Prostate gland (tissue), 2 donors: Measurements from ENCODE around the gene LAMA2. TPM values are rescaled to one million over a fixed set of nuclear protein-coding genes. Genes with fewer than 3 reads are reported as not detected.

Source experiments
- DNase-seq: peaks from one replicate; pipeline ENCODE4 v3.0.0-alpha.2; 2019; ENCODE audit warnings: low spot score
- H3K27ac ChIP-seq, 2 donors: fragments of 200-600 bp; sonication (generic); 2 replicates each; pipeline ENCODE4 v1.5.1; 2017 to 2019
- H3K27me3 ChIP-seq: fragments of 200-600 bp; sonication (generic); replicated peaks from 2 replicates; pipeline ENCODE4 v1.5.1; 2019; ENCODE audit not compliant: insufficient read depth
- H3K36me3 ChIP-seq, 2 donors: fragments of 200-600 bp; sonication (generic); 1 replicate in 1 of 2; 2 replicates in 1 of 2; pipeline versions ENCODE4 v1.5.1 to v1.8.1; 2017 to 2019
- H3K4me1 ChIP-seq: fragments of 200-600 bp; sonication (generic); replicated peaks from 2 replicates; pipeline ENCODE4 v1.5.1; 2019
- H3K4me3 ChIP-seq, 2 donors: fragments of 200-600 bp; sonication (generic); 2 replicates each; pipeline ENCODE4 v1.5.1; 2017 to 2019
- H3K9me3 ChIP-seq: fragments of 200-600 bp; sonication (generic); 2 replicates; pipeline ENCODE4 v1.5.1; 2017
- POLR2A ChIP-seq: fragments of 450-650 bp; IDR thresholded peaks from one replicate; pipeline ENCODE4 v1.6.1; 2016; ENCODE audit warnings: antibody characterized with exemption, mild to moderate bottlenecking
- POLR2AphosphoS5 ChIP-seq: sonication (generic); formaldehyde crosslinking; IDR thresholded peaks from one replicate; pipeline ENCODE4 v1.6.1; 2017; ENCODE audit warnings: antibody characterized with exemption
- WGBS: methylation state at CpG from one replicate; pipeline ENCODE4 v1.1.5; 2018; 5-methylcytosine and 5-hydroxymethylcytosine counted together
- intact Hi-C: fragments of 100-400 bp; cut with DNase I; formaldehyde crosslinking; loops from one replicate; pipeline ENCODE4 v1.14.2; 2022
- total RNA-seq, 2 donors: library from RNA; depleted of rRNA; stranded (reverse); fragments of >200 nt; gene quantifications; one replicate each; pipeline ENCODE4 v1.1.0, GENCODE V29; 2016
- TF ChIP-seq, protein P1 (sequence below), 4 experiments: fragments of 200-600 bp in 2 of 4; fragments of 450-650 bp in 2 of 4; sonication (generic) in 2 of 4; IDR thresholded peaks; 1 replicate in 3 of 4; 2 replicates in 1 of 4; pipeline ENCODE4 v1.5.1; 2016 to 2019; ENCODE audit warnings: antibody characterized with exemption in 4 of 4, mild to moderate bottlenecking in 2 of 4, moderate library complexity in 2 of 4

The LAMA2 gene
- total RNA-seq, 2 donors from 2014 or later, result 10.1 to 89.1 TPM

DNA sequence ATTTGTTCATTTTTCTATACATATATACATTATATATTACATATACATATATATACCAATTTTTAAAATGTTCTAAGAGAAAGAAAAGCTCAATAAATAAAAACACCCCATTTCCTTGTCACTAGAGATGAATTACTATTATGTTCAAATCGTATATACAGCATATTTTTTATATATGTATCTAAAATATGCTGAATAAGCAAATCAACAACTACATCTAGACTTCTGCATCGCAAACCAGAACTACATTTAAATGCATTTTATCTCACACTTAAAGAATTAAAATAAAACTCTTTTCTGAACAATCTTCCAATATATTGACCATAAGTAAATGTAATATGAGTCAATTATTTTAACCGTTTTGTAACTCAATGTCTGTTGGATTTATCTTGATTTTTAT lies 133.9 kb downstream of the LAMA2 start:
- Histone ChIP-seq H3K4me3 (no peak overlapping the region), H3K4me1 (no peaks in the 10 kb centered on the region), H3K9me3 (no peaks in the 10 kb centered on the region), H3K27ac (no peak overlapping the region), H3K36me3 (no peaks in the 10 kb centered on the region), H3K27me3 (no peaks in the 10 kb centered on the region)
- no peak for TF ChIP-seq POLR2AphosphoS5
- TF ChIP-seq, protein P1, sequence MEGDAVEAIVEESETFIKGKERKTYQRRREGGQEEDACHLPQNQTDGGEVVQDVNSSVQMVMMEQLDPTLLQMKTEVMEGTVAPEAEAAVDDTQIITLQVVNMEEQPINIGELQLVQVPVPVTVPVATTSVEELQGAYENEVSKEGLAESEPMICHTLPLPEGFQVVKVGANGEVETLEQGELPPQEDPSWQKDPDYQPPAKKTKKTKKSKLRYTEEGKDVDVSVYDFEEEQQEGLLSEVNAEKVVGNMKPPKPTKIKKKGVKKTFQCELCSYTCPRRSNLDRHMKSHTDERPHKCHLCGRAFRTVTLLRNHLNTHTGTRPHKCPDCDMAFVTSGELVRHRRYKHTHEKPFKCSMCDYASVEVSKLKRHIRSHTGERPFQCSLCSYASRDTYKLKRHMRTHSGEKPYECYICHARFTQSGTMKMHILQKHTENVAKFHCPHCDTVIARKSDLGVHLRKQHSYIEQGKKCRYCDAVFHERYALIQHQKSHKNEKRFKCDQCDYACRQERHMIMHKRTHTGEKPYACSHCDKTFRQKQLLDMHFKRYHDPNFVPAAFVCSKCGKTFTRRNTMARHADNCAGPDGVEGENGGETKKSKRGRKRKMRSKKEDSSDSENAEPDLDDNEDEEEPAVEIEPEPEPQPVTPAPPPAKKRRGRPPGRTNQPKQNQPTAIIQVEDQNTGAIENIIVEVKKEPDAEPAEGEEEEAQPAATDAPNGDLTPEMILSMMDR (IDR thresholded peaks at IDR 0.05), result no peak
- no peak for TF ChIP-seq POLR2A
- intact Hi-C loops, result no loop called here
- DNase-seq, result no peak
- WGBS, result 94% methylated on average over 3 of the region's 3 CpGs

GRCh38 chr6:129022011-129022553 lies 139.1 kb downstream of the LAMA2 start:
- Histone ChIP-seq H3K4me3 (no peak overlapping the region), H3K9me3 (no peaks in the 10 kb centered on the region), H3K27ac (no peak overlapping the region), H3K27me3 (no peaks in the 10 kb centered on the region), H3K36me3 (no peaks in the 10 kb centered on the region), H3K4me1 (no peaks in the 10 kb centered on the region)
- no peak for DNase-seq
- WGBS, result 59% methylated on average over 6 of the region's 6 CpGs
- TF ChIP-seq, protein P1 (IDR thresholded peaks at IDR 0.05), result no peak
- no peak for TF ChIP-seq POLR2A
- TF ChIP-seq POLR2AphosphoS5, result no peak
- intact Hi-C loops, result no loop called here

GRCh38 chr6:129026601-129027000 lies 143.7 kb downstream of the LAMA2 start:
- intact Hi-C loops, result no loop called here
- 76% methylated on average over 1 of the region's 1 CpG for WGBS

DNA sequence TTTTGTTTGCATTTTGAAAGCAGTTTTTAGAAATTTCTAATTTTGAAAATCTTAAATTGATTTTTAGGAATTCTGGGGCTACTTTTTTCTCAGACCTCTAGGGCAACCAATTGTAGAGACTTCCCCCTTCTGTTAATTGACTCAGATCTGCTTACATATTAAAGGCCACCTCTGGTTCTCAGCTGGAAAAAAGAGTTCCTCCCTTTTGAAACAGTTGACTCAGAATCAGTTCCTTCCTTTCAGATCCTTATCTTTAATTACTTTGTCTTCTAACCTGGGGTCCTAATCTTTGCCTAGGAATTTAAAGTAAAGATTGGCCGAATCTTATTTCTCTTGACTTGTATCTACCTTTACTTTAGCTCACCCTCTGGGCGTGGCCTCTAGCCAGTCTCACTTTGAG lies 146.8 kb downstream of the LAMA2 start:
- 80% methylated on average over 2 of the region's 2 CpGs for WGBS
- intact Hi-C loops, result no loop called here

More at GRCh38 chr6:129026601-129027000, 143.7 kb downstream of the LAMA2 start:
- H3K27me3 ChIP-seq, result no peaks in the 10 kb centered on the region
- H3K27ac ChIP-seq, result no peak overlapping the region
- DNase-seq, result no peak
- H3K9me3 ChIP-seq, result no peaks in the 10 kb centered on the region
- no peaks in the 10 kb centered on the region for H3K36me3 ChIP-seq
- no peak overlapping the region for H3K4me3 ChIP-seq
- no peaks in the 10 kb centered on the region for H3K4me1 ChIP-seq
- no peak for TF ChIP-seq POLR2A
- no peak for TF ChIP-seq POLR2AphosphoS5
- TF ChIP-seq, protein P1 (IDR thresholded peaks at IDR 0.05), result no peak

DNA sequence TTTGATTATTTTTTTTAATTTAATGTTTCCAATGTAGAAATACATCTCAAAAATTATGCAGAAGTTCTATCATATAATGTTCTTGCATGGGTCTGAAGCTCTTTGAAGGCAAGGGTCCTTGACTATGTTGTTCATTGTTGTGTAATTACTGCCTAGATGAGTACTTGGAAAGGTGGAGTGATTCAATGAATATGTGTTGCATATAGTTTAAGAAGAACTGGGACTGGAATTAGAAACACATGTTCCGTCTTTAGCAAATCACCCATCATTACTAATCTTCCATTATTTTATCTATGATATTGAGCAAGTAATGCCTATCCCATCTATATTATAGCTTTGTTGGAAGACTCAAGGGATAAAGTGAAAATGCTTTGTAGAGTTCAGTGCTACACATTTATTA lies 147.3 kb downstream of the LAMA2 start:
- Histone ChIP-seq H3K9me3 (no peaks in the 10 kb centered on the region), H3K4me3 (no peak overlapping the region), H3K27me3 (no peaks in the 10 kb centered on the region), H3K27ac (no peak overlapping the region), H3K36me3 (no peaks in the 10 kb centered on the region), H3K4me1 (no peaks in the 10 kb centered on the region)
- no peak for TF ChIP-seq POLR2AphosphoS5
- TF ChIP-seq POLR2A, result no peak
- TF ChIP-seq, protein P1 (IDR thresholded peaks at IDR 0.05), result no peak
- no peak for DNase-seq
- WGBS, result 100% methylated on average over 1 of the region's 1 CpG
- intact Hi-C loops, result no loop called here

More for the DNA sequence above, 146.8 kb downstream of the LAMA2 start:
- TF ChIP-seq POLR2AphosphoS5, result no peak
- TF ChIP-seq, protein P1 (IDR thresholded peaks at IDR 0.05), result no peak
- TF ChIP-seq POLR2A, result no peak
- no peaks in the 10 kb centered on the region for H3K27me3 ChIP-seq
- no peak overlapping the region for H3K27ac ChIP-seq
- H3K36me3 ChIP-seq, result no peaks in the 10 kb centered on the region
- H3K4me1 ChIP-seq, result no peaks in the 10 kb centered on the region
- DNase-seq, result no peak
- H3K9me3 ChIP-seq, result no peaks in the 10 kb centered on the region
- H3K4me3 ChIP-seq, result no peak overlapping the region
